GM18502 (cell line): Measurements from ENCODE around the gene IL3.
"Not testable (repeated sequence)": the region's sequence is repeated elsewhere in the genome, so short reads cannot be mapped to it uniquely, and the experiment has no call there.

ENCODE experiments used
- ATAC-seq: cut with Tn5 transposase; IDR thresholded peaks from one replicate; pipeline ENCODE4 v1.9.1; 2021; ENCODE audit warnings: mild to moderate bottlenecking; ENCODE audit not compliant: unreplicated experiment, poor library complexity

IL3 gene

GRCh38 chr5:132105688-132106087 is 45.2 kb downstream of the IL3 start:
- no peak for ATAC-seq

GRCh38 chr5:132108495-132108894 is 48.0 kb downstream of the IL3 start:
- not testable (repeated sequence) for ATAC-seq

- not testable (repeated sequence) for ATAC-seq
Observed at GRCh38 chr5:132108957-132109356, 48.5 kb downstream of the IL3 start.

- ATAC-seq: no peak
Observed at GRCh38 chr5:132109494-132110053, 49.1 kb downstream of the IL3 start.

- no peak for ATAC-seq
Observed at GRCh38 chr5:132110195-132110594, 49.7 kb downstream of the IL3 start.

GRCh38 chr5:132110930-132111329 is 50.5 kb downstream of the IL3 start:
- no peak for ATAC-seq

- ATAC-seq: no peak
Observed at GRCh38 chr5:132112111-132112510, 51.7 kb downstream of the IL3 start.
